ENCODE data around the gene GNAQ. TPM values are rescaled to one million over a fixed set of nuclear protein-coding genes. Genes with fewer than 3 reads are reported as not detected.

Gene GNAQ
- total RNA-seq, 1 experiment from 2014 or later, result 38.2 TPM

DNA sequence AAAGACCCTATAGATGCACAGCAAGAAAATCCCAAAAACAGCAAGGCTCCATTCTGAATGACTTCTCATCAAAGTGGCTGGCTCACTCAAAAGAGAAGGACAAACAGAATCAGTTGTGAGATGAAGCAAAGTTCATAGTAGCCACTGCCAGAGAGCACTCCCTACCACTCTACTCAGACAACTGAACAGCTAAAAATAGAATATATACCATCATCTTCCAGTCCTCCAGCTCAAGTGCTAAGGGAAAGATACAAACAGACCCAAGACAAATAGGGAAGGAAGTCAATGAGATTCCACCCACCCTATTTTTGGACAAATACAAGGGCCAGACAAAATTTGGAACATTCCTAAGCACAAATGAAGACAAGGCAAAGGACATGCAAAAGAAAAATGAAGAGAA lies 20.6 kb downstream of the GNAQ start:
- no peak overlapping the region for H3K27ac Mint-ChIP-seq (ENCODE audit: low read depth, unreplicated experiment)
- no peak overlapping the region for H3K4me3 Mint-ChIP-seq (ENCODE audit: unreplicated experiment)
- ChIA-PET POLR2A (interaction anchor here (0.6 kb wide), 1 partner anchor 114 kb away, joined by 3 read pairs; no protein-coding TSS in a partner anchor), CTCF (interaction anchor here (1.1 kb wide), 1 partner anchor 15 kb away, joined by 4 read pairs; no protein-coding TSS in a partner anchor)
- TF ChIP-seq CTCF (IDR thresholded peaks at IDR 0.05; ENCODE audit: unreplicated experiment), result no peak
- no peak for DNase-seq (ENCODE audit: unreplicated experiment)
- BruUV-seq (replicated peaks), result no TSS peak
- H3K4me1 Mint-ChIP-seq (ENCODE audit: insufficient read depth, unreplicated experiment), result peaks cover 13% of the 10 kb centered on the region
- H3K27me3 Mint-ChIP-seq (ENCODE audit: insufficient read depth, unreplicated experiment), result no peaks in the 10 kb centered on the region
- no peaks in the 10 kb centered on the region for H3K36me3 Mint-ChIP-seq (ENCODE audit: insufficient read depth, unreplicated experiment)
- H3K9me3 Mint-ChIP-seq (ENCODE audit: unreplicated experiment), result no peaks in the 10 kb centered on the region
- intact Hi-C loops (cut with micrococcal nuclease), result no loop called here

DNA sequence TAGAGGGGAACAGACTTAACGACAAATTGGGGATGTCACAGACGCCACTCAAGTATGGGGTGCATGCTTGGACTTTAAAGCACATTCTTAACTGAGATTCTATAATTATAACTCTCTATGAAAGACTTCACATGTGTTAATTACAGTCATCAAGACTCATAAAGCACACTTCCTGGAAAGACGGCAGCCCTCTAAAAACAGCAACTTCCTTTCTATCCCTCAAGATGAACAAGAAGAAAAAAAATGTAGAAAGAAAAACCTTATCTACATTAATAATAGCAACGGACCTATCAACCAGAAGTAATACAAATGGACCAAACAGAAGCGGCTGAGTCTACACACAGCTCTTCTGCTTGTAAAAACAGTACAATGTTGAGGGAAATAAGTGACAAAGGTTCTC lies 21.2 kb downstream of the GNAQ start:
- no peak for DNase-seq (ENCODE audit: unreplicated experiment)
- Mint-ChIP-seq H3K27ac (ENCODE audit: low read depth, unreplicated experiment) (no peak overlapping the region), H3K9me3 (ENCODE audit: unreplicated experiment) (no peaks in the 10 kb centered on the region), H3K36me3 (ENCODE audit: insufficient read depth, unreplicated experiment) (no peaks in the 10 kb centered on the region), H3K4me1 (ENCODE audit: insufficient read depth, unreplicated experiment) (peaks cover 13% of the 10 kb centered on the region), H3K4me3 (ENCODE audit: unreplicated experiment) (no peak overlapping the region), H3K27me3 (ENCODE audit: insufficient read depth, unreplicated experiment) (no peaks in the 10 kb centered on the region)
- intact Hi-C loops (cut with micrococcal nuclease), result no loop called here
- POLR2A ChIA-PET, result no interaction called here
- CTCF ChIA-PET, result interaction anchor here (1.1 kb wide), 1 partner anchor 15 kb away, joined by 4 read pairs; no protein-coding TSS in a partner anchor
- BruUV-seq (replicated peaks), result no TSS peak
- TF ChIP-seq CTCF (IDR thresholded peaks at IDR 0.05; ENCODE audit: unreplicated experiment), result no peak

GRCh38 chr9:78009186-78009585 lies 22.4 kb downstream of the GNAQ start:
- peaks cover 19% of the 10 kb centered on the region for H3K4me1 Mint-ChIP-seq (ENCODE audit: insufficient read depth, unreplicated experiment)
- no peak overlapping the region for H3K27ac Mint-ChIP-seq (ENCODE audit: low read depth, unreplicated experiment)
- ChIA-PET POLR2A (no interaction called here), CTCF (no interaction called here)
- H3K9me3 Mint-ChIP-seq (ENCODE audit: unreplicated experiment), result peaks cover 7% of the 10 kb centered on the region
- intact Hi-C loops (cut with micrococcal nuclease), result no loop called here
- no peak for DNase-seq (ENCODE audit: unreplicated experiment)
- no peaks in the 10 kb centered on the region for H3K36me3 Mint-ChIP-seq (ENCODE audit: insufficient read depth, unreplicated experiment)
- H3K27me3 Mint-ChIP-seq (ENCODE audit: insufficient read depth, unreplicated experiment), result no peaks in the 10 kb centered on the region
- BruUV-seq (replicated peaks), result no TSS peak
- H3K4me3 Mint-ChIP-seq (ENCODE audit: unreplicated experiment), result no peak overlapping the region
- no peak for TF ChIP-seq CTCF (IDR thresholded peaks at IDR 0.05; ENCODE audit: unreplicated experiment)

DNA sequence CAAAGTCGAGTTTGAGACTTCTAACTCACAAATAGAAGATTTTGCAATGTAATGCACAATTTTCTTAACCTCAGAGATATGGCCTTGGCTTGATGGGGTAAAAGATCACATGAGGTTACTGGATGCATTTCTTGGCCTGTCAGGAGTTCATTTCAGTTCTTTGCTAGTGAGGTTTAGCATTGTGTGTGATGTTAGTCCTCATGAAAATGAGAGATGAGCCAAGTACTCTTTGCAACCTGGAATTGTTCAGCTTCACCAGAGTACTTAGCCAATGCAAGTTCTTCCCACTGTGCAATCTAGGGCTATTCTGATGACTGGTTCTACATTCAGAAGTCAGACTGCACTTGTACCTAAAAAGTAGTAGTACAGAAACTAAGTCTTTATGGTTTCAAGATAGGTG lies 24.9 kb downstream of the GNAQ start:
- no peaks in the 10 kb centered on the region for H3K27me3 Mint-ChIP-seq (ENCODE audit: insufficient read depth, unreplicated experiment)
- no peaks in the 10 kb centered on the region for H3K36me3 Mint-ChIP-seq (ENCODE audit: insufficient read depth, unreplicated experiment)
- DNase-seq (ENCODE audit: unreplicated experiment), result no peak
- intact Hi-C loops (cut with micrococcal nuclease), result no loop called here
- H3K27ac Mint-ChIP-seq (ENCODE audit: low read depth, unreplicated experiment), result no peak overlapping the region
- ChIA-PET POLR2A (no interaction called here), CTCF (interaction anchor here (0.6 to 1.9 kb wide), 2 partner anchors 13 to 277 kb away, joined by 3 to 5 read pairs; no protein-coding TSS in a partner anchor)
- no TSS peak for BruUV-seq (replicated peaks)
- peaks cover 7% of the 10 kb centered on the region for H3K9me3 Mint-ChIP-seq (ENCODE audit: unreplicated experiment)
- peaks cover 21% of the 10 kb centered on the region for H3K4me1 Mint-ChIP-seq (ENCODE audit: insufficient read depth, unreplicated experiment)
- no peak for TF ChIP-seq CTCF (IDR thresholded peaks at IDR 0.05; ENCODE audit: unreplicated experiment)
- no peak overlapping the region for H3K4me3 Mint-ChIP-seq (ENCODE audit: unreplicated experiment)

Measured in MCF 10A (cell line).